Measurements from ENCODE around the gene PARVA. TPM values are rescaled to one million over a fixed set of nuclear protein-coding genes. Genes with fewer than 3 reads are reported as not detected.

PARVA gene
- total RNA-seq, 1 experiment from 2014 or later: 22.9 TPM

- H3K4me1 Mint-ChIP-seq (ENCODE audit: low read depth, unreplicated experiment): peaks cover 23% of the 10 kb centered on the region
- H3K9me3 Mint-ChIP-seq (ENCODE audit: low read depth, unreplicated experiment): no peaks in the 10 kb centered on the region
- CTCF ChIA-PET: interaction anchor here (0.5 kb wide), 1 partner anchor 68 kb away, joined by 3 read pairs; no protein-coding TSS in a partner anchor
- DNase-seq: no peak
- no peak for TF ChIP-seq CTCF (IDR thresholded peaks at IDR 0.05; ENCODE audit: unreplicated experiment)
- intact Hi-C loops (cut with micrococcal nuclease; ENCODE audit: unreplicated experiment): no loop called here
- H3K27ac Mint-ChIP-seq (ENCODE audit: unreplicated experiment): no peak overlapping the region
- no peaks in the 10 kb centered on the region for H3K27me3 Mint-ChIP-seq (ENCODE audit: unreplicated experiment)
- no peak overlapping the region for H3K4me3 Mint-ChIP-seq (ENCODE audit: low read depth, unreplicated experiment)
- no peaks in the 10 kb centered on the region for H3K36me3 Mint-ChIP-seq (ENCODE audit: insufficient read depth, unreplicated experiment)
- BruUV-seq (replicated peaks): no TSS peak
Measured at GRCh38 chr11:12408156-12408770, 30.9 kb downstream of the PARVA start.

DNA sequence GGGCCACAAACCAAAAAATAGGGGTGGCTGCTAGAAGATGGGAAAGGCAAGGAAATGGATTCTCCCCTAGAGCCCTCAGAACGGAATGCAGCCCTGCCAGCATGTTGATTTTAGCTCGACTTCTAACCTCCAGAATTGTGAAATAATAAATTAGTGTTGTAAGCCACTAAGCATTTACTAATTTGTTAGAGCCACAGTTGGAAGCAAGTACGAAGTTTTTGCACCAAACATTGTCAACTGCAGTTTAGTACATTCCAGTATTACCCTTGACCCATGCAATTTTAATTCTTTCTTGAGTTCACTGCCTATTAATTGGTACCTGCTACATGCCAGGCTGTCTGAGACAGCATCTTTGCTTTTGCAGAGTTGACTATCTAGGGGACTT is 32.2 kb downstream of the PARVA start:
- Mint-ChIP-seq H3K27me3 (ENCODE audit: unreplicated experiment) (no peaks in the 10 kb centered on the region), H3K36me3 (ENCODE audit: insufficient read depth, unreplicated experiment) (no peaks in the 10 kb centered on the region), H3K9me3 (ENCODE audit: low read depth, unreplicated experiment) (no peaks in the 10 kb centered on the region), H3K27ac (ENCODE audit: unreplicated experiment) (no peak overlapping the region), H3K4me1 (ENCODE audit: low read depth, unreplicated experiment) (peaks cover 13% of the 10 kb centered on the region), H3K4me3 (ENCODE audit: low read depth, unreplicated experiment) (no peak overlapping the region)
- intact Hi-C loops (cut with micrococcal nuclease; ENCODE audit: unreplicated experiment): loop anchor here (5.0 to 10.0 kb wide), 2 partner anchors 175 to 483 kb away; no protein-coding TSS in a partner anchor
- CTCF ChIA-PET: interaction anchor here (1.0 to 2.8 kb wide), 2 partner anchors 76 to 78 kb away, joined by 3 to 10 read pairs; no protein-coding TSS in a partner anchor
- BruUV-seq (replicated peaks): no TSS peak
- DNase-seq: no peak
- no peak for TF ChIP-seq CTCF (IDR thresholded peaks at IDR 0.05; ENCODE audit: unreplicated experiment)

- Mint-ChIP-seq H3K36me3 (ENCODE audit: insufficient read depth, unreplicated experiment) (no peaks in the 10 kb centered on the region), H3K4me1 (ENCODE audit: low read depth, unreplicated experiment) (peaks cover 13% of the 10 kb centered on the region), H3K27ac (ENCODE audit: unreplicated experiment) (no peak overlapping the region), H3K27me3 (ENCODE audit: unreplicated experiment) (no peaks in the 10 kb centered on the region), H3K9me3 (ENCODE audit: low read depth, unreplicated experiment) (no peaks in the 10 kb centered on the region), H3K4me3 (ENCODE audit: low read depth, unreplicated experiment) (no peak overlapping the region)
- TF ChIP-seq CTCF (IDR thresholded peaks at IDR 0.05; ENCODE audit: unreplicated experiment): peak; percentile 17
- CTCF ChIA-PET: interaction anchor here (1.0 to 2.8 kb wide), 2 partner anchors 75 to 79 kb away, joined by 3 to 10 read pairs; no protein-coding TSS in a partner anchor
- BruUV-seq (replicated peaks): no TSS peak
- DNase-seq: no peak
- intact Hi-C loops (cut with micrococcal nuclease; ENCODE audit: unreplicated experiment): loop anchor here (5.0 to 10.0 kb wide), 2 partner anchors 175 to 482 kb away; no protein-coding TSS in a partner anchor
Measured at GRCh38 chr11:12410006-12410728, 32.8 kb downstream of the PARVA start.

GRCh38 chr11:12411393-12411792 is 34.0 kb downstream of the PARVA start:
- H3K27ac Mint-ChIP-seq (ENCODE audit: unreplicated experiment): peak overlapping the region; percentile 71
- no peaks in the 10 kb centered on the region for H3K27me3 Mint-ChIP-seq (ENCODE audit: unreplicated experiment)
- BruUV-seq (replicated peaks): no TSS peak
- H3K9me3 Mint-ChIP-seq (ENCODE audit: low read depth, unreplicated experiment): no peaks in the 10 kb centered on the region
- H3K36me3 Mint-ChIP-seq (ENCODE audit: insufficient read depth, unreplicated experiment): no peaks in the 10 kb centered on the region
- peaks cover 13% of the 10 kb centered on the region for H3K4me1 Mint-ChIP-seq (ENCODE audit: low read depth, unreplicated experiment)
- DNase-seq: no peak
- no peak for TF ChIP-seq CTCF (IDR thresholded peaks at IDR 0.05; ENCODE audit: unreplicated experiment)
- CTCF ChIA-PET: interaction anchor here (2.8 kb wide), 1 partner anchor 80 kb away, joined by 10 read pairs; no protein-coding TSS in a partner anchor
- intact Hi-C loops (cut with micrococcal nuclease; ENCODE audit: unreplicated experiment): loop anchor here (5.0 to 10.0 kb wide), 2 partner anchors 173 to 481 kb away; no protein-coding TSS in a partner anchor
- H3K4me3 Mint-ChIP-seq (ENCODE audit: low read depth, unreplicated experiment): no peak overlapping the region

All from Calu3 (cell line).